GM21515 (cell line): ENCODE measurements around the gene SNORC.
"Not testable (repeated sequence)": the region's sequence is repeated elsewhere in the genome, so short reads cannot be mapped to it uniquely, and the experiment has no call there.

Source experiments
- ATAC-seq: cut with Tn5 transposase; IDR thresholded peaks from one replicate; pipeline ENCODE4 v1.9.1; 2021; ENCODE audit not compliant: unreplicated experiment

The SNORC gene

DNA sequence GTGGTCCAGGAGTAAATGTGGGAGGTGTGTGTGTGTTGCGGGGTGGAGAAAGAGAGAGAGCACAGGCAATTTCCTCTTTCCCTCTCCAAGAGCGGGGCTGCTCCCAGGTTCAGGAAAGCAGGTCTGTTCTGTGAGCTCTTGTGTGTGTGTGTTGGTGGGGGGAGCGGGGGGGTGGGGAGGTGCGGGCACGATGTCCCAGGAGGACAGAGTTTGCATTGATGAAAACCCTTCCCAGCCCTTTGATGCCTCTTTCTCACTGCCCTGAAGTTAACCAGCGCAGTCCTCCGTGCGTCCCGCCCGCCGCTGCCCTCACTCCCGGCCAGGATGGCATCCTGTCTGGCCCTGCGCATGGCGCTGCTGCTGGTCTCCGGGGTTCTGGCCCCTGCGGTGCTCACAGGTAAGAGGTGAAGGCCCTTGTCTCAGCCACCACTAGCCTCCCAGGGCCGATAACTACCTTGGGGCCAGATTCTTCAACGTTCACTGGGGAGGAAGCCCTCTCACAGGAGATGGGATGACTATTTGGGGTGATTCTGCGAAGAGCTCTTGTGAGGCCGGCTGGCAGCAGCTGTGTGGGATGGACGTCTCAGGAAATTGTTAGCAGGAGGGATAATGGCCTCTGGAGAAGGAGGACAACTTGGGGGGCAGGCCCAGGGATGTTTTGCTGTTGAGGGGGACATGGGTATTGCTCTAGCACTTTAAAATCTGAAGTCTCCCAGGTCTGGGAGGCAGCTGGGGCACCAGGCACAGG, at the start of gene SNORC:
Gene SNORC, plus strand, starts transcription at position 247 of the 748 bp plus-strand sequence. Its CDS starts 78 bp downstream, at position 325.
- no peak for ATAC-seq

GRCh38 chr2:232829988-232830387, 40.1 kb upstream of the SNORC start:
- ATAC-seq, result no peak

- no peak for ATAC-seq
Measured at GRCh38 chr2:232831496-232831895, 38.6 kb upstream of the SNORC start.

DNA sequence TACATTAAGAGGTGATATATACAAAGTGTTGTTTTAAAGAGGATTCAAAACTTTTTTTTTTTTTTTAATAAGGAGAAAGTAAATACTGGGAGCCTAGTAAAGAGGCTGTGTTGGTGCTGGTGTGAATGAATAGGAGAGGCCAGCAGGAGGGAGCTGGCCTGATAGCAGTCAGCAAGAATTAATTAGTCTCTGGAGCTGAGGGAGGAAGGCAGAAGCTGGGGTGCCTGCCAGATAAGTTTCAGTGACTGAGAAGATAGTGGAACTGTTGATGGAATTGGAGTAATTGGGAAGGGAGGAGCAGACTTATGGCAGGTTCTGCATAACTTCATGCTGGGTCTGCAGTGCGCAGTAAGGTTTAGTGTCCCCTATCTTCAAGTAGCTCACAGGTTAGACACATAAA, 36.2 kb upstream of the SNORC start:
- ATAC-seq, result no peak

DNA sequence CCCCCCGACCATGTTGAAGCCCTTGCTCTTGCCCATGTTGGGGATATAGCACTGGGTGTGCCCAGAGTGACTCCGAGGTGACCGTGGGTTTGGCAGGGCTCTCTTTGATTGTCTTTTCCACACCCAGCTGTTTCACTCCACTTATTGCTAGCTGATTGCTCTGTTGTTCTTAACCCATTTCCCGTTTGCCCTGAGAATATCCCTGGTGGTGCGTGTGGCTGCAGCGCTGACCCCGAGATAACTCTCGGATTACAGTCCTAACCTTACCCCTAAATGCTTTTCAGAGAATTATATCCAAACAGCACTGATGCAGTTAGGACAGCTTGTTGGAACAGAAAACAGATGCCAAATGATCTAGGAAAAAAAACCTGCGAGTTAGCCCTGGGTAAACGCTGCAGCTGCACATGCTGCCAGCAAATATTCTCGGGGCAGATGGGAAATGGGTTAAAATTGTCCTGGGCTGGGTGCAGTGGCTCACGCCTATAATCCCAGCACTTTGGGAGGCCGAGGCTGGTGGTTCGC, 34.3 kb upstream of the SNORC start:
- ATAC-seq, result no peak

DNA sequence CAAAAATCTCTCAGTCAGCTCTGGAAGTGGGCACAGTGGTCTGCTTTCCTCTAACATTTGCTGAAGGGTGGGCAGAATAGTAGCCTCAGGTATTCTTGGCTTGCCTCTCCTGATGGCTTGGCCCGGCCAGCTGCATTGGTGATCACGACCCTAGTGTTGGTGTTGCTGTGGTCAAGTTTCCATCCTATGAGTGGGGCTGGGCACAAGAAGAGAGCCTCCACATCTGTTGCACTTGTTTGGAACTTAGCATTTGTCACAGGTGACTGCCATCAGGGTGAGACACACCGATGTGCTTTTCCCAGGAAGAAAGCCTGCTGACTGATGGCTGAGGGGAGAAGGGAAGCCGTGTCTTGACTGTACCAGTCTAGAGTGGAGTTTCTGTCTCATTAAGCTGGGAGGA, 33.1 kb upstream of the SNORC start:
- no peak for ATAC-seq

GRCh38 chr2:232838406-232838874, 31.6 kb upstream of the SNORC start:
- peak; percentile 59 for ATAC-seq

GRCh38 chr2:232839411-232840079, 30.5 kb upstream of the SNORC start:
- no peak for ATAC-seq

GRCh38 chr2:232842689-232843088, 27.4 kb upstream of the SNORC start:
- ATAC-seq, result no peak

DNA sequence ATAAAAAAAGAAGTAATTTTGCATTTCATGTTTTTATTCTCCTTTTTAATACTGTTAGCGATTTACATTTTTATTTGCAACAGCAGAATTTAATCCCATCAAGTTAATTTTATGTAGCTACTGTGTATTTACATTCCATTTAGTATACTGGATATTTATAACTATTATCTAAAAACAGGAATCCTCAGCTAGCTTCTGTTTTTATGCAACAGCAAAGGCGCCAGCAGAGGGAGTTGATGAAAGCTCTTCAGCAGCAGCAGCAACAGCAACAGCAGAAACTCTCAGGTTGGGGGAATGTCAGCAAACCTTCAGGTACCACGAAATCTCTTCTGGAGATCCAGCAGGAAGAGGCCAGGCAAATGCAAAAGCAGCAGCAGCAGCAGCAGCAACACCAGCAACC, 26.2 kb upstream of the SNORC start:
- no peak for ATAC-seq

DNA sequence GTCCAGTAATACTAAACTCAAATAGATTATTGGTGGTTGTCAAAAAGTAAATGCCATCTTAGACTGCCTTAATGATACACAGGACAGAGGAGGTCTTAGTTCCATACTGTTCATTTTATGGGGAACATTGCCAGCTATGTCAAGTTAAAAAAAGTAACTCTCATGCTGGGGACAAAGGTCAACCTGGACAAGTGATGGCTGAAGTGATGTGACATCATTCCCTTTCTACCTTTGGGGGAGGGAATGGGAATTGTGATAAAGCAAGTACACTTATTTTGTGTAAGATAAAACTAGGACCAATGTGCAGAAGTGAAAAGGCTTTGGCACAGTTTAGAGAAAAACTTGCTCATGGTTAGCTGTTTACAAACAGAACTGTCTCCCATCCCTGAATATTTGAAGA, 24.0 kb upstream of the SNORC start:
- no peak for ATAC-seq

DNA sequence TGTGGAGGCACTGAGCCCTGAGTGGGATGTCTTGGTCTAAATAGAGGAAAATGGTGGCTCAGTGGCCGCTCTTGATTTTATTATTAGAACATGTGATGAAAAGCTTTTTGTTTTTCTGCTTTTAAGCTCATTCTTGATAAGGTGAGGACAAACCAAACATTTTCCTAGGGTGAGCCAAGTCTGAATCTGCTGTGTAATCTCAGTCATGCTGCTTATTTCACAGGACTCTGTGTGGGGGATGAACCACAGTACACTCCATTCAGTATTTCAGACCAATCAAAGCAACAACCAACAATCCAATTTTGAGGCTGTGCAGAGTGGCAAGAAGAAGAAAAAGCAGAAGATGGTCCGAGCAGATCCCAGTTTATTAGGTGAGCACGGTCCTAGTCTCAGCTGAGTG, 20.0 kb upstream of the SNORC start:
- ATAC-seq, result no peak

- not testable (repeated sequence) for ATAC-seq
Measured at GRCh38 chr2:232852081-232852480, 18.0 kb upstream of the SNORC start.

DNA sequence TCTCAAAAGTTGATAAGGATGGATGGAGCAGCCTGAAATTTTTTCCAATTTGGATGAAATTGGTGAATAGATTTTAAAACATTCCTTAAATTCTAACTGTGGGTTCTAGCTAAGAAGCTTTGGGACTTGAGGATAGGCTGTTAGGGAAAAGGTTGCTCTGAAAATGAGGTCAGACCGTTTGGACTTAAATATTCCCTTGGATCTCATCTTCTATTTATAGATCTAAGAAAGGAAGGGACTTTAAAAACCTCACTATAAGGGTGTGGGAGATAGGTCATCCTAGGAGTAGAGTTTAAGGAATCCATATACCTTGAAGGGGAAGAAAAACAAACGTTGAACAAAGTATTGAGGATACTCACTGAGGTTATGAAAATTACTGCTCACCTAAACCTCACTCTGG, 17.4 kb upstream of the SNORC start:
- ATAC-seq, result no peak

GRCh38 chr2:232854082-232854481, 16.0 kb upstream of the SNORC start:
- ATAC-seq, result no peak

GRCh38 chr2:232857158-232857563, 12.9 kb upstream of the SNORC start:
- ATAC-seq, result no peak

DNA sequence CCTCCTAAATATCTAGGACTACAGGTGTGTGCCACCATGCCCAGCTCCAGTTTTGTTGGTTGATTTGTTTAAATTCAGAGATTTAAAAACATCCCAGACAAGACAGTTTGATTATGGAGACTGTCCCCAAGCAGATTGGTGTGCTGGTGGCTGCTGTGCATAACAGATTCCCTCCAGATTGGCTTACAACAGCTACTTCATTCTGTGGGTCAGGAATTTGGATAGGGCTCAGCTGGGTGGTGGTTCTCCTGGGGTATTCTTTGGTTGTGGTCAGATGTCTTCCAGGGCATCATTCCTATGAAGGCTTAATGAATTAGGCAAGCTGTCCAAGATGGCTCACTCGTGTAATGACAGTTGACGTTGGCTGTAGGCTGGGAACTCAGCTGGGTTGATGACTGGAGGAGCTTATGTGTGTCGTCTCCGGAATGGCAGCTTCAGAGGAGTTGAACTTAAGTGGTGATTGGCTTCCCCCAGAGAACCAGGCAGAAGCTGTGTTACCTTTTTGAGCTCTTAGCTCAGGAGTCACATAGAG, 10.6 kb upstream of the SNORC start:
- no peak for ATAC-seq

- ATAC-seq, result no peak
Measured at GRCh38 chr2:232860593-232861241, 9.3 kb upstream of the SNORC start.

DNA sequence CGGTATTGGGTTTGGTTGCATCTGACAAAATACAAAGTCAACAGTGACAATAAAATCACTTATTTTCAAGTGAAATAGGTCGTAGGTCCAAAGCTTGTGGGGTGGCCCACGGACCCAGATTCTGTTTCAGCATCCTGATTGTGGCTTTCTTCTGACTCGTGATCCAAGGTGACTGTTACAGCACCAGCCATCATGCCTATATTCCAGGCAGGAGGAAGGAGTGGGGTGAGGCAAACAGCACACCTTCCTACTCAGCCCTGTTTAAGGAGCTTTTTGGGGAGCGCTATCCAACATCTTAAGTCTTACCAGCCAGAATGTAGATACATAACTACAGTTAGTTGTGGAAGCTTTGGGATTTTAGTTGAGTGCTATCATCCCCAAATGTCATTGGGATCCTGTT, 8.7 kb upstream of the SNORC start:
- ATAC-seq, result no peak

DNA sequence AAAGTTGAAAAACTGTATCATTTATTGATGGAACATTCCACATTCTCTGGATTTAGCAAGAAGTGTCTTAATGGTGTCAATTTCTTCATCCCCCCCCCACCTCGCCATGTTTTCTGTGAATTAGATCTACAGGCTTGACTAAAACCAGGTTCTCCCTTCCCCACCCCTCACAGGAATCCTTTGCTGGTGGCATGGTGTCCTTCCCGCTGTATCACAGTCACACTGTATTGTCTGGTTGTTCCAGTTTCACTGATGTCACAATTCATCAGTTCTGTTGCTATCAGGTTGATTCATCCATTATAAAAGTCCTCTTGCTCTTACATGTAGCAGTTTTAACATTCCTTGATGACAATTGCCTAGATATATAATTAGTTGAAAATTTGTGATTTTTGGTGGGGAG, 6.1 kb upstream of the SNORC start:
- ATAC-seq, result no peak

GRCh38 chr2:232865165-232865564, 4.9 kb upstream of the SNORC start:
- no peak for ATAC-seq

GRCh38 chr2:232866104-232866503, 4.0 kb upstream of the SNORC start:
- ATAC-seq, result no peak
